Astrocyte of the cerebellum (primary cell): ENCODE data around the gene TP53TG5.

Experiments
- DNase-seq: peaks from one replicate; pipeline ENCODE4 v3.0.0-alpha.2; 2011; ENCODE audit warnings: low read depth
- H3K4me3 ChIP-seq: 2 replicates; pipeline ENCODE4 v1.5.1; 2011; ENCODE audit warnings: mild to moderate bottlenecking, low read depth, low read length, moderate library complexity
- in situ Hi-C: cut with HindIII; loops from 2 replicates; pipeline ENCODE4 v1.10.0; 2017; ENCODE audit warnings: low sequenced_read_pairs
- TF ChIP-seq, protein P1 (sequence below): IDR thresholded peaks from 2 replicates; pipeline ENCODE4 v1.5.1; 2012; ENCODE audit warnings: low read length, low read depth, moderate library complexity, mild to moderate bottlenecking; ENCODE audit errors: missing control alignments

The TP53TG5 gene

DNA sequence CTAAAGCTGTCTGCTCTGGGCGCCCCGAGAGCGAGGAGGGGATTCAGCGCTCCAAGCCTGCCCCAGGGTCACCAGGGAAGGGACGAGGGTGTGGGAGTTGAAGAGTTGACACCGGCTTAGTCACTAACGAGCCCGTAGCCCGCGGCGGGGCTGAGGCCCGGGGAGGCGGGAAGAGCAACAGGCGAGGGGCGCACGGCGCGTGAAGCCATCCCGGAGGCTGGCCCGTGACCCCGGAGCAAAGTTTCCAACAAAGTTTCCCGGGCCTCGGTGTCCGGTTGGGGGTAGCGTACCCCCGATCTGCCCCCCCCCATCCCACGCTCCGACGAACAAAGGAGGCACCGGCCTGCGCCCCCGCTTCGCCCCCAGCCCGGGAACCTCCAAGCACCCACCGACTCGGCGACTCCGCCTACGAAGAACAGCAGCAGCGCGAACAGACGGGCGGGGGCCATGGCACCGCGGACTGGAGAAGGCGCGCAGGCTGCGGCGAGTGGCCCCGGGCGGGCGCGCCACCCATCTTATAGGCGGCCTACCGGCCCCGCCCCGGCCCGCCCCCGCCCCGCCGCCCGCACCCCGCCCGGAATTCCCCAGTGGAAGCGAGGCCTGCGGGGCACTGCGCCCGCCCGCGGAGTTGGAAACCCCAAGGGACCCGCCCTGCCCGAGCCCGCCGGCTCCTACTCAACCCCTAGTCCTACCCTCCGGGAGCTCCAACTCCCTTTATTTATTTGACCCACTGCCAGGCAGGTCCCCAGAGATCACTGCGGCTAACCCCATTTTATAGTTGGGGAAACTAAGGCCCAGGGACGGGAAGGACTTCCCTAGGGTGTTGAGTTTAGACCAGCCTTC is 30.0 kb downstream of the TP53TG5 start, which contains the start of gene SDC4:
Gene SDC4, minus strand, starts transcription at position 489 of the 843 bp plus-strand sequence. Its CDS starts 40 bp downstream, at position 449.
- DNase-seq, result no peak
- in situ Hi-C loops, result no loop called here
- H3K4me3 ChIP-seq, result peak within 1 kb of the TSS; percentile 90
- TF ChIP-seq, protein P1, sequence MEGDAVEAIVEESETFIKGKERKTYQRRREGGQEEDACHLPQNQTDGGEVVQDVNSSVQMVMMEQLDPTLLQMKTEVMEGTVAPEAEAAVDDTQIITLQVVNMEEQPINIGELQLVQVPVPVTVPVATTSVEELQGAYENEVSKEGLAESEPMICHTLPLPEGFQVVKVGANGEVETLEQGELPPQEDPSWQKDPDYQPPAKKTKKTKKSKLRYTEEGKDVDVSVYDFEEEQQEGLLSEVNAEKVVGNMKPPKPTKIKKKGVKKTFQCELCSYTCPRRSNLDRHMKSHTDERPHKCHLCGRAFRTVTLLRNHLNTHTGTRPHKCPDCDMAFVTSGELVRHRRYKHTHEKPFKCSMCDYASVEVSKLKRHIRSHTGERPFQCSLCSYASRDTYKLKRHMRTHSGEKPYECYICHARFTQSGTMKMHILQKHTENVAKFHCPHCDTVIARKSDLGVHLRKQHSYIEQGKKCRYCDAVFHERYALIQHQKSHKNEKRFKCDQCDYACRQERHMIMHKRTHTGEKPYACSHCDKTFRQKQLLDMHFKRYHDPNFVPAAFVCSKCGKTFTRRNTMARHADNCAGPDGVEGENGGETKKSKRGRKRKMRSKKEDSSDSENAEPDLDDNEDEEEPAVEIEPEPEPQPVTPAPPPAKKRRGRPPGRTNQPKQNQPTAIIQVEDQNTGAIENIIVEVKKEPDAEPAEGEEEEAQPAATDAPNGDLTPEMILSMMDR, result no peak

DNA sequence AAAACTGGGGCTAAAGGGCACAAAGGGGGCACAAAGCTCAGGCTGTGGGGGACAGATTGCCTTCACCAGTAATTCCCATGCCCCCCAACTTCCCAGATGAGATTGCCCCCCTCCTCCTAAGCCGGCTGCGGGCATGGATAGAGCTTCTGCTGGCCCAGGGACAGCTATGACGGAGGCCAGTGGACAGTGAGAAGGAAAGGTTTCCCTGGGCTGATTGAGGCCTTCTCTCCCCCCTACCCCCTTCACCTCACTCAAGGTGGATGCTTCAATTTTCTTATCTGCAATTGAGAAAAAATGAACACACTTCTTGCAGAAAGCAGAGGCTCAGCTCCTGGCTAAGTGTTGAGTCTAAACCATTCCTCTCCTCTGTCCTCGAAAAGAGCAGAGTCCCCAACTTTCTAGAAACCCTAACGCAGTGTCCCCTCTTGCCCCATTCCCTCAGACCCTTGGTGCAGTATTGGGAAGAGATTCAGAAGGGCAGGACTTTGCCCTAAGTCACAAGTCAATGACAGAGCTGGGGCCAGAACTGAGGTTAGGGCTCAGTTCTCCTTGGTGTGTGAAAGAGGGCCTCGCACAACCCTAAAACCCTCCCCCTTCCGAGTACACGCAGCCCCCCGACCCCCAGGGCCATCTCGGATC is 30.7 kb downstream of the TP53TG5 start:
- TF ChIP-seq, protein P1, result no peak
- peak overlapping the region; percentile 90 for H3K4me3 ChIP-seq
- in situ Hi-C loops, result no loop called here
- DNase-seq, result no peak

DNA sequence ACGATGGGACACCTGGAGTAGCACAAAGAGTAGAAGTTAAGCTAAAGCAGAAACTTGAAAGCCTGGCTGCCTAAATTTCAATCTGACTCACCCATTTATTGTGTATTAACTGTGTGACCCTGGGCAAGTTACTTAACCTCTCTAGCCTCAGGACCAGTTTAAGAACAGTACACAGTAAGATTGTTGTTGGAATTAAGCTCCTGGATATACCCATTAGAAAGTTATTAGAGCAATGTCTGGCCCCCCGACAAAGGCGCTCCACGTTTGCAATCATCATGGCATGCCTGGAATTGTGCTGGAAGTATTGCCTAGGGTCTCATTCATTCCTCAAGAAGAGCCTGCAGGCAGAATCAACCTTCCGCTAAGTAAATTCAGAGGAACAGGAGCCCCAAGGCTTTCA is 31.3 kb downstream of the TP53TG5 start:
- DNase-seq, result no peak
- in situ Hi-C loops, result no loop called here
- TF ChIP-seq, protein P1, result no peak
- peak overlapping the region; percentile 90 for H3K4me3 ChIP-seq

DNA sequence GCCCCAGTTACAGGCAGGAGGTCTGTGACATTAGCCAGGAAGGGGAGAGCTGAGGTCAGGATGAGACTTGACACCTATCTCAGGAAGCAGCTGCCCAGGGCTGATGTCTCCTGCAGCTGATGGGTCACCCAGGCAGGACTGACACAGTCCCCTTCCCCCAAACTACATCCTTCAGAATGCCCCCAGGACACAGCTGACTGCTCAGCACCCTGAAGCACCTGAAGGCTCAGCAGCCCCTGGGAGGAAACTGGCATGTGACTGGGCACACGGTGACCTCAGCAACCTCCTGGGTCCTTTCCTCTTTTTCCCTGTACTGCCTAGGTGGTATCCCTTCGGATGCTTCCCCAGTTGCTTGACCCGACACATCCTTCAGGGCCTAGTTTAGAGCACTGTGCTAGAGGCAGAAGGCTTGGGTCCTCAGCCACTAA is 31.8 kb downstream of the TP53TG5 start:
- DNase-seq, result no peak
- in situ Hi-C loops, result no loop called here
- H3K4me3 ChIP-seq, result peak overlapping the region; percentile 90
- TF ChIP-seq, protein P1, result no peak

DNA sequence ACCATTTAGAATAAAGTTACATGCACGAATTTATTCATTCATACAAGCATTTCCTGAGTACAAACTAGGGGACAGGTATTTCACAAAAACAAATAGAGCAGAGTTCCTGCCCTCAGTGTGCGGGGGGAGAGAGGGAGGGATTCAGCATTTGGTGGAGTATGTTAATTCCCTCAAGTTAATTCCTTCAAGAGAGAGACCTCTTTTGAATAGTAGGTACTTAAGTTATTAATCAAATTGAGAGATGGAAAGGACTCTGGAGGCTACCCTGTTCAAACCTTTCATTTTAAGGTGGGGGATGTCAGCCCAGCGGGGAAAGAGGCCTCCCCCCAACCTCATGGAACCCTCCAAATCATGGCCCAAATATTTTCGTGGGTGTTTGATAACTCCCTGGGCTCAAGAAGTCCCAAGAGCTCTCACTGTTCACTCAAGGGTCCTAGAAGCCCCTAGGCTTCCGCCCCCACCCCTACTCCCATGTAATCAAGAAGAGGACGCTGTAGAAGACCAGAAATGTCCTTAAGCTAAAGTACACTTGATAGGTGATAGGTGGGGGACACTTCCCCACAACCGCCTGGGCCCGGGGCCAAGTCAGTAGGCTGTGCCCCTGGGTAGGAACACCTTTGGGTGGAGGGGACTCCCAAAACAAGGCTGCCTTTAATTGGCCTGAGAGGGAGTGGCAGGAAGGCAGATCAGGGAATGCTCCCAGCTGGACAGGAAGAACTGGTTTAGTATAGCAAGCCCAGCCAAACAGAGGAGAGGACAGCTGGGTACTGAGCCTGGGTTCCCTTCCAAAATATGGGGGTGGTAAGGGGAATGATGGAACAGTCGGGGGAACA is 32.8 kb downstream of the TP53TG5 start:
- DNase-seq, result no peak
- in situ Hi-C loops, result no loop called here
- peak overlapping the region; percentile 90 for H3K4me3 ChIP-seq
- TF ChIP-seq, protein P1, result no peak
